Progenitor cell of endocrine pancreas (in vitro differentiated cells): ENCODE measurements around the gene RGPD8. TPM values are rescaled to one million over a fixed set of nuclear protein-coding genes. Genes with fewer than 3 reads are reported as not detected.

Source experiments
- DNase-seq: peaks from one replicate; pipeline ENCODE4 v3.0.0; 2021; ENCODE audit warnings: low spot score; ENCODE audit not compliant: unreplicated experiment
- H3K27ac Mint-ChIP-seq: 2 replicates; pipeline ENCODE4 v1.8.0; 2021; ENCODE audit warnings: mild to moderate bottlenecking, moderate library complexity, mixed read lengths
- H3K27me3 Mint-ChIP-seq: 2 replicates; pipeline ENCODE4 v1.8.0; 2021; ENCODE audit warnings: mixed read lengths
- H3K36me3 Mint-ChIP-seq: 2 replicates; pipeline ENCODE4 v1.8.0; 2022; ENCODE audit warnings: mixed read lengths; ENCODE audit not compliant: insufficient read depth
- H3K4me1 Mint-ChIP-seq: 2 replicates; pipeline ENCODE4 v1.8.0; 2021; ENCODE audit warnings: low read depth, mixed read lengths
- H3K4me3 Mint-ChIP-seq: 2 replicates; pipeline ENCODE4 v1.8.0; 2021; ENCODE audit warnings: low read depth, mild to moderate bottlenecking, moderate library complexity, mixed read lengths
- H3K9me3 Mint-ChIP-seq: 2 replicates; pipeline ENCODE4 v1.8.0; 2021; ENCODE audit warnings: low read depth, mixed read lengths
- total RNA-seq: library from RNA; stranded (reverse); gene quantifications from 2 replicates; pipeline ENCODE4 v1.2.1, GENCODE V29; 2021
- TF ChIP-seq, protein P1 (sequence below): fragments of 200-600 bp; sonication (generic); IDR thresholded peaks from one replicate; pipeline ENCODE4 v1.5.0; 2021; ENCODE audit warnings: antibody characterized with exemption, mild to moderate bottlenecking; ENCODE audit not compliant: unreplicated experiment

RGPD8 gene
- total RNA-seq, 1 donor from 2014 or later, result 11.3 TPM

DNA sequence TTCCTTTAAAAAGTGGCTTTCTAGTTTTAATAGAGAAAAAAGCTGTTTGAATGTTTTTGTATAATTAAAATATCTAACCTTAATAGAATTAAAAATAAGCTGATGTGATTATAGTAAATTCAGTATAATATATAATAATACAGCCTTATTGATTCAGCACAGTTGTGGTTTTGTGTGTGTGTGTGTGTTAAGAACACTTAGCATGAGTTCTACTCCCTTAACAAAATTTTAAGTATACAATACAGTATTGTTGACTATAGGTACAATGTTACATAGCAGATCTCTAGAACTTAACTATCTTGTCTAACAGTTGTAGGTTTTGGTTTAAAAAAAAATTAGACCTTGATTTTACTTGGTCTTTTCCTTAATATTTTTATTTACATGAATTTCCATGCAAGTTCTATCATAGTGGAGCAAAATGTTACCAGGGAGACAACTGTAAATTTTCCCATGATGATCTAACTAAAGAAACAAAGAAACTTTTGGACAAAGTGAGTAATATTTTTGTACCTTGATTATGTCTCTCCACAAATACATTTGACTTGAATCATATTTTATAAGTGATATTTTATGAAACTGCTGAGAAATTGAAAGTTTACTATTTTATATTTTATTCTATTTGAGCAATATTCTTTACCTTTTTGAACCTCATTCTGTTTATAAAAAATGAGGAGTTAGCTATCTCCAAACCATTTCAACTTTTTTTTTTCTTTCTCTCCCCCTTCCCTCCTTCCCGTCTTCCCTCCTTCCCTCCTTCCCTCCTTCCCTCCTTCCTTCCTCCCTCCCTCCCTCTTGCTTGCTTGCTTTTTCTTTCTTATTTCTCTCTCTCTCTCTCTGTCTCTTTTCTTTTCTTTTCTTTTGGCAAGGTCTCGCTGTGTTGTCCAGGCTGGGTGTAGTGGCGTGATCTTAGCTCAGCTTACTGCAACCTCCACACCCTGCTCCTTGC, 111.8 kb downstream of the RGPD8 start:
- H3K4me3 Mint-ChIP-seq, result no peak overlapping the region
- TF ChIP-seq, protein P1, sequence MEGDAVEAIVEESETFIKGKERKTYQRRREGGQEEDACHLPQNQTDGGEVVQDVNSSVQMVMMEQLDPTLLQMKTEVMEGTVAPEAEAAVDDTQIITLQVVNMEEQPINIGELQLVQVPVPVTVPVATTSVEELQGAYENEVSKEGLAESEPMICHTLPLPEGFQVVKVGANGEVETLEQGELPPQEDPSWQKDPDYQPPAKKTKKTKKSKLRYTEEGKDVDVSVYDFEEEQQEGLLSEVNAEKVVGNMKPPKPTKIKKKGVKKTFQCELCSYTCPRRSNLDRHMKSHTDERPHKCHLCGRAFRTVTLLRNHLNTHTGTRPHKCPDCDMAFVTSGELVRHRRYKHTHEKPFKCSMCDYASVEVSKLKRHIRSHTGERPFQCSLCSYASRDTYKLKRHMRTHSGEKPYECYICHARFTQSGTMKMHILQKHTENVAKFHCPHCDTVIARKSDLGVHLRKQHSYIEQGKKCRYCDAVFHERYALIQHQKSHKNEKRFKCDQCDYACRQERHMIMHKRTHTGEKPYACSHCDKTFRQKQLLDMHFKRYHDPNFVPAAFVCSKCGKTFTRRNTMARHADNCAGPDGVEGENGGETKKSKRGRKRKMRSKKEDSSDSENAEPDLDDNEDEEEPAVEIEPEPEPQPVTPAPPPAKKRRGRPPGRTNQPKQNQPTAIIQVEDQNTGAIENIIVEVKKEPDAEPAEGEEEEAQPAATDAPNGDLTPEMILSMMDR, result no peak
- DNase-seq, result no peak
- H3K4me1 Mint-ChIP-seq, result peaks cover 13% of the 10 kb centered on the region
- no peaks in the 10 kb centered on the region for H3K9me3 Mint-ChIP-seq
- no peaks in the 10 kb centered on the region for H3K27me3 Mint-ChIP-seq
- H3K36me3 Mint-ChIP-seq, result peaks cover 5% of the 10 kb centered on the region
- H3K27ac Mint-ChIP-seq, result no peak overlapping the region

Other genes starting within 250 kb of the RGPD8 start
- gene ZC3H8, start 178.6 kb downstream of the RGPD8 start, total RNA-seq, result 17.6 and 23.7 TPM in 2 replicates
- 7.3 and 7.8 TPM in 2 replicates for gene ZC3H6, start 158.0 kb downstream of the RGPD8 start, total RNA-seq
- 35.9 and 37.0 TPM in 2 replicates for gene TTL, start 48.5 kb upstream of the RGPD8 start, total RNA-seq
- gene POLR1B, start 108.8 kb upstream of the RGPD8 start, total RNA-seq, result 31.4 and 35.9 TPM in 2 replicates
- gene CHCHD5, start 151.0 kb upstream of the RGPD8 start, total RNA-seq, result 37.0 and 38.4 TPM in 2 replicates
- gene SLC20A1, start 212.3 kb upstream of the RGPD8 start, total RNA-seq, result 56.0 and 62.0 TPM in 2 replicates